ENCODE data around the gene G6PC3. TPM values are rescaled to one million over a fixed set of nuclear protein-coding genes. Genes with fewer than 3 reads are reported as not detected.
"Not testable (repeated sequence)": the region's sequence is repeated elsewhere in the genome, so short reads cannot be mapped to it uniquely, and the experiment has no call there.

Gene G6PC3
- total and polyA plus RNA-seq, 4 donors = 22.7 to 40.0 (median 31.4) TPM

GRCh38 chr17:44113382-44113781 is 42.8 kb downstream of the G6PC3 start:
- H3K27ac ChIP-seq (ENCODE audit: low read depth in 1 of 2, low read length in 2 of 2) = peak overlapping the region in 1 of 2 donors; percentile 19
- no peaks in the 10 kb centered on the region for H3K9me3 ChIP-seq (ENCODE audit: control insufficient read depth, low read length)
- WGBS, 2 donors = 82 to 86% methylated on average over 1 of the region's 1 CpG
- H3K4me1 ChIP-seq (ENCODE audit: control insufficient read depth in 1 of 2, insufficient read depth in 2 of 2, low read length in 2 of 2) = peaks cover 1 to 6% of the 10 kb centered on the region in 2 donors
- intact Hi-C loops (cut with DNase I) = no loop called here
- ATAC-seq (ENCODE audit: low FRiP score) = no peak
- no peaks in the 10 kb centered on the region for H3K36me3 ChIP-seq (ENCODE audit: control insufficient read depth in 1 of 2, insufficient read depth in 2 of 2, low read length in 1 of 2)
- no peak overlapping the region for H3K4me3 ChIP-seq (ENCODE audit: low read length in 2 of 2)
- no peaks in the 10 kb centered on the region for H3K27me3 ChIP-seq (ENCODE audit: control insufficient read depth in 1 of 2, insufficient read depth in 2 of 2, low read length in 1 of 2)
- DNase-seq = no peak

GRCh38 chr17:44113868-44114840 is 43.6 kb downstream of the G6PC3 start:
- Histone ChIP-seq H3K4me3 (ENCODE audit: low read length in 2 of 2) (no peak overlapping the region), H3K27ac (ENCODE audit: low read depth in 1 of 2, low read length in 2 of 2) (no peak overlapping the region), H3K36me3 (ENCODE audit: control insufficient read depth in 1 of 2, insufficient read depth in 2 of 2, low read length in 1 of 2) (no peaks in the 10 kb centered on the region), H3K9me3 (ENCODE audit: control insufficient read depth, low read length) (no peaks in the 10 kb centered on the region), H3K27me3 (ENCODE audit: control insufficient read depth in 1 of 2, insufficient read depth in 2 of 2, low read length in 1 of 2) (no peaks in the 10 kb centered on the region), H3K4me1 (ENCODE audit: control insufficient read depth in 1 of 2, insufficient read depth in 2 of 2, low read length in 2 of 2) (peaks cover 0 to 6% of the 10 kb centered on the region in 2 donors)
- ATAC-seq (ENCODE audit: low FRiP score) = no peak
- intact Hi-C loops (cut with DNase I) = no loop called here
- no peak for DNase-seq
- WGBS, 2 donors = 79 to 80% methylated on average over 9 of the region's 9 CpGs

- intact Hi-C loops (cut with DNase I) = no loop called here
- H3K9me3 ChIP-seq (ENCODE audit: control insufficient read depth, low read length) = no peaks in the 10 kb centered on the region
- no peak for ATAC-seq (ENCODE audit: low FRiP score)
- WGBS, 2 donors = 45 to 47% methylated on average over 11 of the region's 11 CpGs
- H3K4me1 ChIP-seq (ENCODE audit: control insufficient read depth in 1 of 2, insufficient read depth in 2 of 2, low read length in 2 of 2) = peaks cover 0 to 6% of the 10 kb centered on the region in 2 donors
- H3K36me3 ChIP-seq (ENCODE audit: control insufficient read depth in 1 of 2, insufficient read depth in 2 of 2, low read length in 1 of 2) = no peaks in the 10 kb centered on the region
- H3K27me3 ChIP-seq (ENCODE audit: control insufficient read depth in 1 of 2, insufficient read depth in 2 of 2, low read length in 1 of 2) = no peaks in the 10 kb centered on the region
- H3K4me3 ChIP-seq (ENCODE audit: low read length in 2 of 2) = no peak overlapping the region
- peak in 1 of 2 donors; percentile 84 for DNase-seq
- no peak overlapping the region for H3K27ac ChIP-seq (ENCODE audit: low read depth in 1 of 2, low read length in 2 of 2)
Observed at GRCh38 chr17:44115585-44116415, 45.3 kb downstream of the G6PC3 start.

- H3K9me3 ChIP-seq (ENCODE audit: control insufficient read depth, low read length) = no peaks in the 10 kb centered on the region
- H3K27ac ChIP-seq (ENCODE audit: low read depth in 1 of 2, low read length in 2 of 2) = no peak overlapping the region
- DNase-seq (no peak), ATAC-seq (ENCODE audit: low FRiP score) (no peak)
- no peaks in the 10 kb centered on the region for H3K27me3 ChIP-seq (ENCODE audit: control insufficient read depth in 1 of 2, insufficient read depth in 2 of 2, low read length in 1 of 2)
- H3K36me3 ChIP-seq (ENCODE audit: control insufficient read depth in 1 of 2, insufficient read depth in 2 of 2, low read length in 1 of 2) = no peaks in the 10 kb centered on the region
- 70 to 71% methylated on average over 18 of the region's 18 CpGs for WGBS, 2 donors
- intact Hi-C loops (cut with DNase I) = no loop called here
- H3K4me3 ChIP-seq (ENCODE audit: low read length in 2 of 2) = no peak overlapping the region
- peaks cover 0 to 2% of the 10 kb centered on the region in 2 donors for H3K4me1 ChIP-seq (ENCODE audit: control insufficient read depth in 1 of 2, insufficient read depth in 2 of 2, low read length in 2 of 2)
Observed at GRCh38 chr17:44117351-44117750, 46.8 kb downstream of the G6PC3 start.

GRCh38 chr17:44118427-44119050 is 48.0 kb downstream of the G6PC3 start:
- Histone ChIP-seq H3K27ac (ENCODE audit: low read depth in 1 of 2, low read length in 2 of 2) (no peak overlapping the region), H3K27me3 (ENCODE audit: control insufficient read depth in 1 of 2, insufficient read depth in 2 of 2, low read length in 1 of 2) (no peaks in the 10 kb centered on the region), H3K9me3 (ENCODE audit: control insufficient read depth, low read length) (no peaks in the 10 kb centered on the region), H3K36me3 (ENCODE audit: control insufficient read depth in 1 of 2, insufficient read depth in 2 of 2, low read length in 1 of 2) (no peaks in the 10 kb centered on the region), H3K4me1 (ENCODE audit: control insufficient read depth in 1 of 2, insufficient read depth in 2 of 2, low read length in 2 of 2) (no peaks in the 10 kb centered on the region), H3K4me3 (ENCODE audit: low read length in 2 of 2) (no peak overlapping the region)
- DNase-seq (no peak), ATAC-seq (ENCODE audit: low FRiP score) (no peak)
- intact Hi-C loops (cut with DNase I) = no loop called here
- 47 to 52% methylated on average over 10 of the region's 10 CpGs for WGBS, 2 donors

GRCh38 chr17:44119062-44119461 is 48.5 kb downstream of the G6PC3 start:
- Histone ChIP-seq H3K4me1 (ENCODE audit: control insufficient read depth in 1 of 2, insufficient read depth in 2 of 2, low read length in 2 of 2) (no peaks in the 10 kb centered on the region), H3K27ac (ENCODE audit: low read depth in 1 of 2, low read length in 2 of 2) (no peak overlapping the region), H3K4me3 (ENCODE audit: low read length in 2 of 2) (no peak overlapping the region), H3K27me3 (ENCODE audit: control insufficient read depth in 1 of 2, insufficient read depth in 2 of 2, low read length in 1 of 2) (no peaks in the 10 kb centered on the region), H3K36me3 (ENCODE audit: control insufficient read depth in 1 of 2, insufficient read depth in 2 of 2, low read length in 1 of 2) (no peaks in the 10 kb centered on the region), H3K9me3 (ENCODE audit: control insufficient read depth, low read length) (no peaks in the 10 kb centered on the region)
- DNase-seq (no peak), ATAC-seq (ENCODE audit: low FRiP score) (no peak)
- intact Hi-C loops (cut with DNase I) = no loop called here
- 41 to 51% methylated on average over 5 of the region's 5 CpGs for WGBS, 2 donors

GRCh38 chr17:44119798-44120197 is 49.3 kb downstream of the G6PC3 start:
- ATAC-seq (ENCODE audit: low FRiP score) (no peak), DNase-seq (no peak)
- 92% methylated on average over 2 of the region's 2 CpGs for WGBS, 2 donors
- Histone ChIP-seq H3K27me3 (ENCODE audit: control insufficient read depth in 1 of 2, insufficient read depth in 2 of 2, low read length in 1 of 2) (no peaks in the 10 kb centered on the region), H3K4me1 (ENCODE audit: control insufficient read depth in 1 of 2, insufficient read depth in 2 of 2, low read length in 2 of 2) (no peaks in the 10 kb centered on the region), H3K36me3 (ENCODE audit: control insufficient read depth in 1 of 2, insufficient read depth in 2 of 2, low read length in 1 of 2) (no peaks in the 10 kb centered on the region), H3K4me3 (ENCODE audit: low read length in 2 of 2) (no peak overlapping the region), H3K9me3 (ENCODE audit: control insufficient read depth, low read length) (no peaks in the 10 kb centered on the region), H3K27ac (ENCODE audit: low read depth in 1 of 2, low read length in 2 of 2) (no peak overlapping the region)
- intact Hi-C loops (cut with DNase I) = loop anchor here in 1 of 2 donors (10.0 kb wide), 1 partner anchor 215 kb away; the partner anchor contains the start of gene MPP2

- intact Hi-C loops (cut with DNase I) = loop anchor here in 1 of 2 donors (10.0 kb wide), 1 partner anchor 215 kb away; the partner anchor contains the start of gene MPP2
- ATAC-seq (ENCODE audit: low FRiP score); H3K27me3 ChIP-seq (ENCODE audit: control insufficient read depth in 1 of 2, insufficient read depth in 2 of 2, low read length in 1 of 2); H3K9me3 ChIP-seq (ENCODE audit: control insufficient read depth, low read length); H3K27ac ChIP-seq (ENCODE audit: low read depth in 1 of 2, low read length in 2 of 2); DNase-seq; H3K4me3 ChIP-seq (ENCODE audit: low read length in 2 of 2); H3K4me1 ChIP-seq (ENCODE audit: control insufficient read depth in 1 of 2, insufficient read depth in 2 of 2, low read length in 2 of 2); H3K36me3 ChIP-seq (ENCODE audit: control insufficient read depth in 1 of 2, insufficient read depth in 2 of 2, low read length in 1 of 2): not testable (repeated sequence)
- 92 to 93% methylated on average over 11 of the region's 11 CpGs for WGBS, 2 donors
Observed at GRCh38 chr17:44120281-44120680, 49.7 kb downstream of the G6PC3 start.

Measured in aorta (tissue), 5 donors.